ENCODE results near the gene RHOBTB3.

RHOBTB3 gene

DNA sequence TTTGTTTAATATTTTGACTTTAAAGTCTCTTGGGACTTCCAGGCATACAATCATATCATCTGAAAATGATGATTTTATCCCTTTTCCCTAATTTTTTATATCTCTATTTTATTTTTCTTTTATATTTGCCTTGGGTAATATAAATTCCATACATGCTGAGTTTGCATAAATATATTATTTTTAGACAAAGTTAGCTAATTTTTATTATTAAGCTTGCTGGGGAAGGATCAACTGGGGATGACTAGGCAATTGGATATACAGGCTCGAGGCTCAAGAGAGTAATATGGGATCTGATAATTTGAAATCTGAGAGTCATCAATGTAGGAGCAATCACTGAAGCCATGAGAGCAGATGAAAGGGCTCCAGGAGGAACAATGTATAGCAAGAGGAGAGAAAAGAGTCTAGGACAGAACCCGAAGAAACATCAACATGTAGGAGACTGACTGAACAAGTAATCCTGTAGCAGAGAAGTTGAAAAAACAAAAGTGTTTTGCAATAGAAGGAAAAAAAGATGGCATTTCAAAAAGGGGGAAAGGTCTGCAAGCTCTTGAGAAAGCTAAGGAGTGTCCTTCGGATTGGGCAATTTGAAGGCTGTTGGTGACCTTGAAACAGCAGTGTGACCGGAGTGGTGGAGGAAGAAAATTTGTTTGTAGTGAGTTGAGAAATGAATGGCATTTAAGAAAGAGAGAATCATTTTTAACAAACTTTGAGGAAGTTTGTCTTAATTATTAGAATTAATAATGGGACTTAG is 17.0 kb upstream of the RHOBTB3 start:
- DNase-seq = no peak

DNA sequence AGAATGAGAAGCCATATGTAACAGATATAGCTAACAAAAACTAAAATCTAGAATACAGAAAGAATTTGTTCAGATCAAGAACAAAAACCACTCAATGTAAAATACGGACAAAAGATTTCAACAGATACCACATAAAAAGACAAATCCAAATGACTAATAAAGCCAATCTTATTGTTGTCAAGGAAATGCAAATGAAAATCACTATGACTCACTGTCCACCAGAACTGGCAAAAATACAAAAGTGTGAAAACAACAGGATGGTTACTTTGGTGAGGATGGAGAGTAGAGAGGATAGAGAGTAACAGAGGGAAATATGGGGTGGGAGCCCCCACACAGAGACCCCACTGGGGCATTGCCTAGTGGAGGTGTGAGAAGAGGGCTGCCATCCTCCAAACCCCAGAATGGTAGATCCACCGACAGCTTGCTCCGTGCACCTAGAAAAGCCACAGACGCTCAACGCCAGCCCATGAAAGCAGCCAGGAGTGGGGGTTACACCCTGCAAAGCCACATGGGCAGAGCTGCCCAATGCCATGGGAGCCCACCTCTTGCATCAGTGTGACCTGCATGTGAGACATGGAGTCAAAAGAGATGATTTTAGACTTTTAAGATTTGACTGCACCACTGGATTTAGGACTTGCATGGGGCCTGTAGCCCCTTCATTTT is 15.2 kb upstream of the RHOBTB3 start:
- DNase-seq = no peak

DNA sequence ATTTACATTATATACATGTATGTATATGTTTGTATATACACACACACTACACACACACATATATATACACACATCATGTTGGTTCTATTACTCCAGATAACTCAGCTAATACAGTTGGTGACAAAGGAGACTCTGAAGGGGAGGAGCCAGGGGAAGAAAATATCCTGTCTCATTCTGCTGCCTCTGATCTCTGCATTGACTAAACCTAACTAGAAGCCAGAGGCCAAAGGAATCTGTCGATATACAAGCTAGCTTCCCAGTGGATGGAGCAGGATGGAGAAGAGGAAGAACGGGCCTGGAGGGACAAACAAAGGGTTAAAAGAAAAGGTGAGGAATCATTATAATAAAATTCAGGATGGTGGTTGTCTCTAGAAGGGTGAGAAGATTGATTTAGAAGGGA is 13.7 kb upstream of the RHOBTB3 start:
- DNase-seq = no peak

- DNase-seq = peak; percentile 54
These were observed 12.9 kb upstream of the RHOBTB3 start for GRCh38 chr5:95718203-95718602.

GRCh38 chr5:95718738-95719137 is 12.4 kb upstream of the RHOBTB3 start:
- DNase-seq = no peak

DNA sequence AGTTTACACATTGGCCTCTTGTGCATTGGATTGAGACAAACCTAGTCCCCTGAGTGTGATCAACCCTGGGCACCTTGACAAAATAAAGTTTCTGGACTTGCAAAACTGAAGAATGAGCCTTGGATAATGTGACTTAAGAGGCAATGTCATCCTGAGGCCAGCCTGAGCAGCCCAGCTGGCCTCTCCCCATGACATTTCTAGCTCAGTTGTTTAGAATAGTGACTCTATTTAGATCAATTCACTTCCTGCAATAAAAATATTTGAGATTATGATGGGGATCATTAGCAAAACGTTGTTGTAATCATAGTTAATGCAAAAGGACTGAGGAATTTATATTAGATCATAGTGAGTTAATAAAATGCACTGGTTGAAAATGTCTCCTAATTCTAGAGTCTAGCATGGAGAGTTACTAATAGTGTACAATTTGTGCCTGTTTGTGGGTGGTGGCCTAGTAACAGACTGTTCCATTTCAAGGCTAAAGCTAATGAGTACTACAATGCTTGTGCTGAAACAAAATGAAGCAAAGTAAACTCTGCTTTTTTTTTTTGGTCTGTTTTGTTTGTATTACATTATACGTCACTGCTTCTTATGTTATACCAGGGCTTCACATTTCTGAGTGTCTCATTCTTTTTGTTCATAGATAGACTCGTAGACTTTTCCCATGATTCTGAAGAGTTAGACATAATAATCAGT is 10.9 kb upstream of the RHOBTB3 start:
- no peak for DNase-seq

GRCh38 chr5:95721582-95722295 is 9.4 kb upstream of the RHOBTB3 start:
- no peak for DNase-seq

- DNase-seq = no peak
These were observed 7.3 kb upstream of the RHOBTB3 start for GRCh38 chr5:95723632-95724369.

- DNase-seq = no peak
These were observed 5.9 kb upstream of the RHOBTB3 start for GRCh38 chr5:95725071-95725820.

- DNase-seq = no peak
These were observed 5.0 kb upstream of the RHOBTB3 start for GRCh38 chr5:95725937-95726810.

DNA sequence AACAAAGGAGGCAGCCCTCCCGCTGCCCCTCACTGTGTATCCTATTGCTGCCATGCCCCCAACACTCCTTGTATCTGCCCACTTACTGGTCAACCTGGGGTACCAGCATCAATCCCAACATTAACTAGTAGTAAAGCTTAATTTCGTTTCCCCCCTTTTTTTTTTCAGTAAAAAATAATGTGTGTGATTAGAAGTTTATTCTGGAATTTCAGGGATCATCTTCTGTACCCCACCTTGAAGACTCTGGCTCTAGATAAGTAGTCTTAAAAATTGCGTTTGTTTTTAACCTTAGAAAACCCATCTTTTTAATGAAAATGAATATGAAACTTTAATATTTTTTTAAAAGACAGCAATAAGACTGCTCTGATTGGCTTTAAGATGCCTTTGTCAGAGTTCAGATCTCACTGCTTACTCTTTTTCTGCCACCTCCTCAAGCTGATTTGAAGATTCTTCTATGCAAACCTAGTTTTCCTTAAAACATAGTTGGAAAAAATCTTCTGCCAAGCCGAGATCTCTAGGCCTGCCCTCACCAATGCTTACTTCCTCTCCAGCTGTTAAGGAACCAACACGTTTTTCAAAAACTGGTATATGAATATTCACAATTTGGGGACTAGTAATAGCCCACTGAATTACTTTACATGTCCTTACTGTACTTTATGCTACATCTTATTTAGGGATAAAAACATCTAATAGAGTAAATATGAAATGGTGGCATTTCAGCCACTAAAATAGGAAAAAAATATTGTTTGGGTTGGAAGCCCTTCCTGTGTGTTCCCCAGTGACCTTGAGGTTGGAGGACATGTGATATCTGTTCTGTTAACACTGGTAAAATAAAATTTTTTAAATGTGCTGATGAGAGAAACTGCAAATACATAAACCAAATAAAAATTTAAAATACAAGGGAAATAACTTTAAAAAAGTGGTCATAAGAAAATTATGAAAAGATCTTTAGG is 4.0 kb upstream of the RHOBTB3 start:
- DNase-seq = no peak

DNA sequence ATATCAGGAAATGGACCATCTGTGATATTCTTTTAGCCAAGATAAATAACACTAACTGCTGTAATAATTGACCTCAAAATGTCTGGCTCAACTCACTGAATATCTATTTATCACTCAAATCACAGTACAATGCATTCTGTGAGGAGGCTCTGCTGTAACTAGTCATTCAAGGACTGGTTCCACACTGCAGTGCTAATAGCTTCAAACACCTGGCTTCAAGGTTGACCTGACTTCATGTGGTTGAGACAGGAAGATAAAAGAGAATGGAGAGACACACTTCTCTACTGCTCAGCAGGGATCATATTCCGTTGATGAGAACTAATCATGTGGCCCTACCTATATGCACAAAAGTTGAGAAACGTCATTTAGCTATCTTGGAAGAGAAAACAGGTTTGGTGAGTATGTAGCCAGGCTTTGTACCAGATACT is 3.4 kb upstream of the RHOBTB3 start:
- no peak for DNase-seq

GRCh38 chr5:95728494-95729114 is 2.5 kb upstream of the RHOBTB3 start:
- DNase-seq = no peak

GRCh38 chr5:95729115-95730010 is 1.8 kb upstream of the RHOBTB3 start:
- DNase-seq = no peak

- no peak for DNase-seq
These were observed 980 bp upstream of the RHOBTB3 start for GRCh38 chr5:95730011-95730700.

GRCh38 chr5:95731571-95732554 is 727 bp downstream of the RHOBTB3 start:
- DNase-seq = peak; percentile 28

Data from CD4-positive, alpha-beta T cell treated with Interleukin-21 for 1 hour (primary cell).